ENCODE data around the gene ABCA1.
"Not testable (repeated sequence)": the region's sequence is repeated elsewhere in the genome, so short reads cannot be mapped to it uniquely, and the experiment has no call there.

ABCA1 gene

GRCh38 chr9:104927912-104928740 is at the start of gene ABCA1:
TSS of gene ABCA1 (minus strand) at chr9:104928155. CDS start at chr9:104903679, 24,476 bp downstream.
- peak; percentile 75 to 78 for DNase-seq

GRCh38 chr9:104977580-104977979 is 49.6 kb upstream of the ABCA1 start:
- no peak for DNase-seq

- no peak for DNase-seq
These were observed 49.2 kb upstream of the ABCA1 start for GRCh38 chr9:104977168-104977567.

GRCh38 chr9:104975966-104976595 is 48.1 kb upstream of the ABCA1 start:
- DNase-seq, result not testable (repeated sequence)

GRCh38 chr9:104974053-104974962 is 46.4 kb upstream of the ABCA1 start:
- DNase-seq, result no peak

- no peak for DNase-seq
These were observed 44.4 kb upstream of the ABCA1 start for GRCh38 chr9:104972242-104972866.

- DNase-seq, result no peak
These were observed 43.6 kb upstream of the ABCA1 start for GRCh38 chr9:104971511-104971910.

- DNase-seq, result no peak
These were observed 42.5 kb upstream of the ABCA1 start for GRCh38 chr9:104970271-104970987.

GRCh38 chr9:104969116-104969515 is 41.2 kb upstream of the ABCA1 start:
- no peak for DNase-seq

- DNase-seq, result peak; percentile 87 to 89
These were observed 40.3 kb upstream of the ABCA1 start for GRCh38 chr9:104968025-104968982.

GRCh38 chr9:104963076-104963475 is 35.1 kb upstream of the ABCA1 start:
- DNase-seq, result no peak

GRCh38 chr9:104961701-104962359 is 33.9 kb upstream of the ABCA1 start:
- DNase-seq, result no peak

- peak; percentile 62 to 68 for DNase-seq
These were observed 33.3 kb upstream of the ABCA1 start for GRCh38 chr9:104961238-104961637.

GRCh38 chr9:104960662-104961061 is 32.7 kb upstream of the ABCA1 start:
- no peak for DNase-seq

- DNase-seq, result no peak
These were observed 30.8 kb upstream of the ABCA1 start for GRCh38 chr9:104958751-104959150.

- DNase-seq, result not testable (repeated sequence)
These were observed 30.1 kb upstream of the ABCA1 start for GRCh38 chr9:104958006-104958405.

GRCh38 chr9:104951487-104951886 is 23.5 kb upstream of the ABCA1 start:
- no peak for DNase-seq

- DNase-seq, result no peak
These were observed 22.9 kb upstream of the ABCA1 start for GRCh38 chr9:104950838-104951237.

- no peak for DNase-seq
These were observed 20.3 kb upstream of the ABCA1 start for GRCh38 chr9:104948277-104948676.

GRCh38 chr9:104944871-104945270 is 16.9 kb upstream of the ABCA1 start:
- no peak for DNase-seq
